Kidney epithelial cell (primary cell): ENCODE data around the gene CNTN1. TPM values are rescaled to one million over a fixed set of nuclear protein-coding genes. Genes with fewer than 3 reads are reported as not detected.
"Not testable (repeated sequence)": the region's sequence is repeated elsewhere in the genome, so short reads cannot be mapped to it uniquely, and the experiment has no call there.

Experiments
- DNase-seq: peaks from one replicate; pipeline ENCODE4 v3.0.0-alpha.2; 2010; ENCODE audit warnings: low read depth
- H3K27me3 ChIP-seq: 2 replicates; pipeline ENCODE4 v1.6.0; 2011; ENCODE audit warnings: low read length; ENCODE audit not compliant: control insufficient read depth, insufficient read depth
- H3K36me3 ChIP-seq: 2 replicates; pipeline ENCODE4 v1.5.1; 2011; ENCODE audit warnings: low read length; ENCODE audit not compliant: control insufficient read depth, insufficient read depth
- H3K4me3 ChIP-seq: 2 replicates; pipeline ENCODE4 v1.5.1; 2011; ENCODE audit warnings: low read depth, mild to moderate bottlenecking, control low read depth, low read length
- total RNA-seq: library from RNA; depleted of rRNA; stranded (reverse); fragments of >200 nt; gene quantifications from 2 replicates; pipeline ENCODE4 v1.2.3, GENCODE V29; 2015
- TF ChIP-seq, protein P1 (sequence below): IDR thresholded peaks from 2 replicates; pipeline ENCODE4 v1.5.1; 2011; ENCODE audit warnings: mild to moderate bottlenecking, moderate library complexity, low read length, control low read depth, inconsistent platforms; ENCODE audit not compliant: insufficient read depth, poor library complexity, severe bottlenecking

Gene CNTN1
- total RNA-seq, 1 donor from 2014 or later: 1.5 TPM

DNA sequence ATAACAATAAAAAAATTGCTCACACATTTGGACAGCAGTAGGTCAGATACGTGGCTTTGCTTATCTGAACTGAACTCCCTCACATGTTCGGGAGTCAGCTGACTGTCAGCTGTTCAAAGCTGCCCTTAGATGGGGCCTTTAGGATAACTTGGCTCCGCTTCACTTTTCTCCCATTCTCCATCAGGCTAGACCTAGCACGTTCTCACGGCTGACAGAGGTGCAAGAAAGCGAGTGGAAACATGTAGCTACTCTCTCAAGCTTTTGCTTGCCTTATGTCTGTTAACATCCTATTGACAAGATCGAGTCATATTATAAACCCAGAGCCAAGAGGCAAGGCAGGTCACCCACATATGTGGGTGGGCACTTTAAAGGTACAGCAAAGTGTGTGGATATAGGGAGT, 383.9 kb downstream of the CNTN1 start:
- H3K4me3 ChIP-seq: no peak overlapping the region
- DNase-seq: no peak
- TF ChIP-seq, protein P1, sequence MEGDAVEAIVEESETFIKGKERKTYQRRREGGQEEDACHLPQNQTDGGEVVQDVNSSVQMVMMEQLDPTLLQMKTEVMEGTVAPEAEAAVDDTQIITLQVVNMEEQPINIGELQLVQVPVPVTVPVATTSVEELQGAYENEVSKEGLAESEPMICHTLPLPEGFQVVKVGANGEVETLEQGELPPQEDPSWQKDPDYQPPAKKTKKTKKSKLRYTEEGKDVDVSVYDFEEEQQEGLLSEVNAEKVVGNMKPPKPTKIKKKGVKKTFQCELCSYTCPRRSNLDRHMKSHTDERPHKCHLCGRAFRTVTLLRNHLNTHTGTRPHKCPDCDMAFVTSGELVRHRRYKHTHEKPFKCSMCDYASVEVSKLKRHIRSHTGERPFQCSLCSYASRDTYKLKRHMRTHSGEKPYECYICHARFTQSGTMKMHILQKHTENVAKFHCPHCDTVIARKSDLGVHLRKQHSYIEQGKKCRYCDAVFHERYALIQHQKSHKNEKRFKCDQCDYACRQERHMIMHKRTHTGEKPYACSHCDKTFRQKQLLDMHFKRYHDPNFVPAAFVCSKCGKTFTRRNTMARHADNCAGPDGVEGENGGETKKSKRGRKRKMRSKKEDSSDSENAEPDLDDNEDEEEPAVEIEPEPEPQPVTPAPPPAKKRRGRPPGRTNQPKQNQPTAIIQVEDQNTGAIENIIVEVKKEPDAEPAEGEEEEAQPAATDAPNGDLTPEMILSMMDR: no peak
- H3K36me3 ChIP-seq: no peaks in the 10 kb centered on the region
- no peaks in the 10 kb centered on the region for H3K27me3 ChIP-seq

DNA sequence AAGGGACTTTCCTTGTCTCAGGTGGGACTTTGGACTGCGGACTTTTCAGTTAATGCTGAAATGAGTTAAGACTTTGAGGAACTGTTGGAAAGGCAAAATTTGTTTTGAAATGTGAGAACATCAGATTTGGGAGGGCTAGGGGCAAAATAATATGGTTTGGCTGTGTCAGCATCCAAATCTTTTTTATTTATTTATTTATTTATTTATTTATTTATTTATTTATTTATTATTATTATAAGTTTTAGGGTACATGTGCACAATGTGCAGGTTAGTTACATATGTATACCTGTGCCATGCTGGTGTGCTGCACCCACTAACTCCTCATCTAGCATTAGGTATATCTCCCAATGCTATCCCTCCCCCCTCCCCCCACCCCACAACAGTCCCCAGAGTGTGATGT, 389.0 kb downstream of the CNTN1 start:
- DNase-seq: not testable (repeated sequence)

DNA sequence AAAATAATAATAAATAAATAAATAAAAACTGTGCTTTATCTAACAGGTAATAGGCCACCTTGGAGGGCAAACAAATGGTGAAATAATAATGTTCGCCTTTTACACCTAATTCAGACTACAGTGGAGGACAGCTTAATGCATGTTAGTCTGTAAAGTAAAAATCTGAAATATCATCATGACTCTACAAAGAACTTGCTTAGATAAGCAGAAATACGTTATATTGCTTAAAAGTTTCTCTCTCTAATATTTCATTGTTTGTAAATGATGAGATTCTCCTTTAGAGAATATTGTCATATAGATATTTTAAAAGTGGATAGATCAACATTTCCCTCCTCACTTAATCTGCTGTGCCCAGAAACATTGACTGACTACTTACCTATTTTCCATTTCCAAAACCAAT, 397.2 kb downstream of the CNTN1 start:
- TF ChIP-seq, protein P1: no peak
- H3K4me3 ChIP-seq: no peak overlapping the region
- DNase-seq: no peak
- H3K27me3 ChIP-seq: no peaks in the 10 kb centered on the region
- no peaks in the 10 kb centered on the region for H3K36me3 ChIP-seq

More for the DNA sequence above, 389.0 kb downstream of the CNTN1 start:
- H3K27me3 ChIP-seq, H3K36me3 ChIP-seq, H3K4me3 ChIP-seq: not testable (repeated sequence)

DNA sequence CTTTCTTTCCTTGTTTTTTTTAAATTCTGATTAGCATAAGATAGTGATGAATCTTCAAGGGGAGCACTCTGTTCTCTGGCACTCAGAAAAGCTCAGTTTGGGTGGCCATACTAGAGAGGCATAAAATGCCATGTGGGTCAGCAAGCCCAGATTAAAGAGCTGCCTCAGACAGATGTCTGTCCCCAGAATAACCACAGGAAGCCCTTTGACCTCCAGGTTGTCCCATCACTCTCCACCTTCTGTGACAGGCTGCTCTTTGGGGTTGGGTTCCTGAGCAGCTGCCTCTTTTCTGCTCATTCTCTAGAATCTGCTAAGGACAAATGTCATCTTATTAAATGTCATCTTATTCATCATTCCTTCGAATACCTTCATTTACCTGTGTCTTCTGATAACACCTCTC, 399.9 kb downstream of the CNTN1 start:
- TF ChIP-seq, protein P1: no peak
- H3K27me3 ChIP-seq: no peaks in the 10 kb centered on the region
- no peak for DNase-seq
- no peak overlapping the region for H3K4me3 ChIP-seq
- H3K36me3 ChIP-seq: no peaks in the 10 kb centered on the region

DNA sequence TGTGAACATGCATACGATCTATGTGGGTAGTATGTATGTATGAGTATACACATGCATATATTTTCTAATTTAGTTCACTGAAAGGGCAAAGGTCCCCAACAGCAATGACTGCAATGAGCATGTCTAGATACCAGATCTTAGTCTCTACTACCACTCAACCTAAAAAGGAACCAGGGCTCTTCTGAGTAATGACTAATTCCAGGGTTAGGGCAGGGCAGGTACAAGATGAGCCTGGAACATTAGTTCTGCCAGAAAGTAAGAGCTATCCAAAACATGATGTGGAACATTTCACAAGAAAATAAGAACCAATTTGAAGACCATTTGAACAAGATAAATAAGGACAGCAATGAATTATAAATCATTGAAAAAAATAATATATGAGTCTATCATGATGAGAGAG, 404.6 kb downstream of the CNTN1 start:
- TF ChIP-seq, protein P1: no peak
- Histone ChIP-seq H3K27me3 (no peaks in the 10 kb centered on the region), H3K36me3 (no peaks in the 10 kb centered on the region), H3K4me3 (no peak overlapping the region)
- no peak for DNase-seq

DNA sequence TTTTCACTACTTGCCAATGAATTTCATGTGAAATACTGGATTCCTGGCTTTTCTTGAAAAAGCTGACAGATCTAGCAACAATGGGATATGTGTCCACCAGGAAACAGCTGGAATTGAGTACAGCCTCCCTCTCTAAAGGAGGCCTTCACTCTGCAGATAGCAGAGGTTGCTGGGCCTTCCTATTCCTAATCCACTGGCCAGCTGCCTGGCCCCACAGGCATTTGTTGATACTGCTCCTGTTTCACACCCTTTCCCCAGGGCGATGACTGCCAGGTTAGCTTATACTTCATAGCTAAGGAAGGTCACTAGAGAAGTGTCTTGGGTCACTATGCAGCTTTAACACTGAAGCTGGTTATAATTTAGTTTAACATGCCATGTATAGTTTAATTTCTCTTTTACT, 408.3 kb downstream of the CNTN1 start:
- Histone ChIP-seq H3K27me3 (no peaks in the 10 kb centered on the region), H3K4me3 (no peak overlapping the region), H3K36me3 (no peaks in the 10 kb centered on the region)
- TF ChIP-seq, protein P1: no peak
- DNase-seq: no peak
